HG02798 (cell line): ENCODE results near the gene SLC43A2.
"Not testable (repeated sequence)": the region's sequence is repeated elsewhere in the genome, so short reads cannot be mapped to it uniquely, and the experiment has no call there.

Experiments used
- ATAC-seq: cut with Tn5 transposase; IDR thresholded peaks from one replicate; pipeline ENCODE4 v1.9.1; 2021; ENCODE audit warnings: mild to moderate bottlenecking; ENCODE audit not compliant: unreplicated experiment, poor library complexity

Gene SLC43A2

DNA sequence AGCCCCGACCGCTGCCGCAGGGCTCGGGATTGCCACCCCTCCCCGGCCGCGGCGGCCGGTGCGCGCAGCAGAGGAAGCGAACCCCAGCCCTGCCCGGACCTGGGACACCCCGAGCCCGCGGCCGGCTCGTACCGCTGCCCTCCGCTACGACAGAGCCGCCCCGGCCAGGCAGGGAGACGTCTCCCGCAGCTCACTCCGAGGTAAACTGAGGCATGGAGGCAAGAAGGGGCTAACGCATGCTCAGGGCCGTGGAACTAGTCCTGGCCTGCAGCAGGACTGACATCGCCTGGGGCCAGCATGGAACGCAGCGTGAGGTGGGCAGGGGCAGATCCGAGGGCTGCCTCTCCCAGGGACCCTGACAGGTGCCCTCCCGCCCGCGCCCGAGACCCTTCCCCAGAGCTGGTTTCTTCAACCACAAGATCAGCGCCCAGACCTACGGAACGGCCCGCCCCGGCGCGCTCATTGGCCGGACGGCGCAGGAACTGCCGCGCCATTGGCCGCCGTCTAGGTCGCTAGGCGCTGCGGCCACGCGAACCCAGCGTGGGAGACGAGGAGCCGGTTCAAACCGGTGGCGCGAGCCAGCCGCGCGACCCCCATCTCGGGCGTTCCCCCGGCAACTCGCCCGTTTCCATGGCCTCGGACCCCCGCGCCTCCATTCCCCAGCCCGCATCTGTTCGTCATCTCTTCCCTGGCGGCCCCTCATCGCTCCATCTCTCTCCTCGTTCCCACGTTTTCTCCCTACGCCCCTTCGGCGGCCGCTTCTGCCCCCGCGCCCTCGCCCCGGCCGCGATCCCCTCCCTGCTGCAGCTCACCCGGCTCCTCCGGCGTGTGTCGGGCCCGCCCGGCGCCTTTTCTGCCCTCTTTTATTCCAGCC, at the start of gene SLC43A2:
Gene SLC43A2, minus strand, starts transcription at position 853 of the 874 bp plus-strand sequence. CDS start 960 bp downstream, outside the sequence.
- peak; percentile 55 for ATAC-seq

DNA sequence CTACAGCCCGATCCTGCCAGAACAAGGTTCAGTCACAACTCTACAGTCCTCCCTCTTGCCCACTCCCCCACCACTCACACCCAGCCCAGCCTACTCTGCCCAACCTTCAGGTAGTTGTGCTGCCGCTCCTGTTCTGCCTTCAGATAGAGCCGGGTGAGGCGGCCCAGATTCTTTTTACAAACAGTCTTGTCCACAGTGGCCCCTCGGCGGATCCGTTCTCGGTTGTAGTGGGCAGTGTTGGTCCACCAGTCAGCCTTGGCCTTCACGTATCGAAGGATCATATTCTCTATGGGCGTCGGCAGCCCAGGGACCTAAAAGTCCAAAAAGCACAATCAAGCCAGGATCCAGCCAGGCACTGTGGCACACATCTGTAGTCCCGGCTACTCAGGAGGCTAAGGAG, 47.8 kb upstream of the SLC43A2 start:
- no peak for ATAC-seq

DNA sequence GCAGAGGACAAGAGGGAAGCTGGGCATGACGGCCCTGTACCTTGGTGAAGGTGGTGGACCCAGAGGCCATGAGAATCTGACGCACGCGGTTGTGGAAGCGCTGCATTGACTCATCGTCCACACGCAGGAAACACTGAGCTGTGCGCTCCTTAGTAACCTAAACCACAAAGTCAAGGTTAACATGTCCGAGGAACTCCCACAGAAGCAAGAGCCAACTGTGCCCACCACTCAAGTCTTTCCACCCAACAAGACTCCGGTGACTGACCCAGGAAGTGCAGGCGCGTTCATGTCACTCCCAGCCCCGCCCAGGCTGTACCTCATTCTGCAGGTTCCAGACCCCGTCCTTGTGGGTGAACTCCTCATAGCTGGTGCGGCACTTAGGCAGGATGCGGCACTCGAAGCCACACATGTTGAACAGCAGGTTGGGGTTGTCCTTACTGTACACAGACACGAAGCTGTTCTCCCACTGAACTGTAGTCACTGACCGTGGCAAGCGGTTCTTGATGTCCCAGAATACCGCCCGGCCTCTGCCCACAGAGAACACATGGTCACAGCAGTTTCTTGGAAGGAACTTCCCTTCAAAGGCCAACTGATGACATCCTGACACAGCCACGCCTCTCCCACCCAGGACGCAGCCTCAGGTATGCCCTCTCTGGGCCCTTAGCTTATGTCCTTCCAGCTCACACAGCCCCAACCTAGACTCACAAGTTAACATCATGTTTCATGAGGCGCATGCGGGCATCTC, 44.6 kb upstream of the SLC43A2 start:
- ATAC-seq = no peak

DNA sequence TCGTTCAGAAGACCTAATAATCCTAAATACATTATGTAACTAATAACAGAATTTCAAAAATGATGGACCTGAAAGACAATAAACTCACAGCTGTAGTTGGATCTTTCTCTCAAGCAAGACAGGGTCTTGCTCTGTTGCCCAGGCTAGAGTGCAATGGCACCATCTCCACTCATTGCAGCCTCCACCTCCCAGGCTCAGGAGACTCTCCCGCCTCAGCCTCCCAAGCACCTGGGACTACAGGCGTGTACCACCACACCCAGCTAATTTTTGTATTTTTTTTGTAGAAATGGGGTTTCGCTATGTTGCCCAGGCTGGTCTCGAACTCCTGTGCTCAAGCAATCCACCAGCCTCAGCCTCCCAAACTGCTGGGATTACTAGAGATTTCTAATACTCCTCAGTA, 35.3 kb upstream of the SLC43A2 start:
- ATAC-seq = not testable (repeated sequence)

DNA sequence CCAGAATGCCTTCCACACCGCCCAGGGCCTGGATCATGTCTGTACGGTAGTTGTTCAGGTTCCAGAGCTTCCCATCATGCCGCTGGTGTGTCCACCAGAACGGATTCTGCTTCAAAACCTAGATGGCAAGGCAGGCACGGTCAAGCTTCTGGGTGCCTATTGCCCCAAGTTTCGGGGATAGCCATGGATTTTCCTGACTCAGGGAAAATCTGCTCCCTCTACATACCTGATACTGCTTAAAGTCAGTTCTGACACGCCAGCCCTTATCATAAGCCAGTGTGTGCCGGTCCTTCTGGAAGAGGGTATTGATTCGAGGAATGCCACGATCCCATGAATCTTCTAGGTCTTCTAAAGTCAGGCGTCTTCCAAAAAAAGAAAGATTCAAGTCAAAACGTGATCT, 32.4 kb upstream of the SLC43A2 start:
- no peak for ATAC-seq

DNA sequence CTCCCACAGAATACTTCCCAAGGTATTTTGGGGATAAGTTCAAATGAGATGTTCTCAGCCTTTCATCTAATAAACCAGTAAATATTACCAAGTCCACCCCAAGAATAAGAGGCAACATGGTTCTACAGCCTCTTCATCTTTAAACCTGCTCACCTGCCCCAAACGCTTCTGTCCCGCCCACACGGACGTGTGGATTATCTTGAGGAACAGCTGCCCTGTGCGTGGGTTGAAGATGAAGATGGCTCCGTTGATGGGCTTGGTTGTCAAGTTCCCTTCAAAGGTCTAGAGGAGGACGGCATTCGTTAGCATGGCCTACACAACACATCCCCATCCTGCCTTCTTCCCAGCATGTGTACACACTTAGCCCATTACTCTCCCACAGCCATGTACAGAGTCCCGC, 29.5 kb upstream of the SLC43A2 start:
- ATAC-seq = no peak

DNA sequence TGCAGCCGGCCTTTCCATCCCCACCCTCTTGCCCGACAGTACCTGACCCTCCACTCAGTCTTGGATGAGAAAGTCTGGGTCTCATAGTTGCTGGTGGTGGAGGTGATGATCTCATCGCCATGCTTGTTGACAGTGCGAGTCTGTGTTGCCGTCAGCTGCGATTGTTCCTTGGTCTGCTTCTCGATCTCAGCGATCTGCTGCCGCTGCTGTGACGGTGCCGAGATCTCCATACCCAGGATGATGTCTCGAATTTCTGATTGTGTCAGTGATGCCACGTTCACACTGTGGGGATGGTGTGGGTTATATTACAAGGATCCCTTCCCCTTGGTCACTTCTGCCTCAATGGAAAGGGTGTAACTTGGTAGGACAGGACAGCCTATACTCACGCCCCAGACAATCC, 25.1 kb upstream of the SLC43A2 start:
- no peak for ATAC-seq

DNA sequence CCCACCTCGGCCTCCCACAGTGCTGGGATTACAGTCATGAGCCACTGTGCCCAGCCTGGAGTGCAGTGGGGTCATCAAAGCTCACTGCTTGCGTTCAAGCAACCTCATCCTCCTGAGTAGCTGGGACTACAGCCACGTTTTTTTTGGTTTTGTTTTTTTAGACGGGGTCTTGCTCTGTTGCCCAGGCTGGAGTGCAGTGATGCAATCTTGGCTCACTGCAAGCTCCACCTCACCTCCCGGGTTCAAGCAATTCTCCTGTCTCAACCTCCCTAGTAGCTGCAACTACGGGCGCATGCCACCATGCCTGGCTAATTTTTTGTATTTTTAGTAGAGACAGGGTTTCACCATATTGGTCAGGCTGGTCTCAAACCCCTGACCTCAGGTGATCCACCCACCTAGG, 24.2 kb upstream of the SLC43A2 start:
- not testable (repeated sequence) for ATAC-seq

DNA sequence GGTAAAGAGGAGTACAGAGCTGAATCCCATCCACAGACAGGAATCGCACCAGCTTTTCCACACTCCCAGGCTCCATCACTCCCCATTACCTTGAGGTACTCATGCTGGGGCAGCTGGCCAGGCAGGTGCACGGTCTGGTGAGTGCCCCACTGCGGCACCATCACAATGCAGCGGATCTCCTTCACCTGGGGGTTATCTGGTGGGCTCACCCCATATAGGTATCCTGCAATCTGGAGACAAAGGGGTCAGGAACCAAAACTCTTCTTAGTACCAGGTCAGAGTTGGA, 22.9 kb upstream of the SLC43A2 start:
- no peak for ATAC-seq

DNA sequence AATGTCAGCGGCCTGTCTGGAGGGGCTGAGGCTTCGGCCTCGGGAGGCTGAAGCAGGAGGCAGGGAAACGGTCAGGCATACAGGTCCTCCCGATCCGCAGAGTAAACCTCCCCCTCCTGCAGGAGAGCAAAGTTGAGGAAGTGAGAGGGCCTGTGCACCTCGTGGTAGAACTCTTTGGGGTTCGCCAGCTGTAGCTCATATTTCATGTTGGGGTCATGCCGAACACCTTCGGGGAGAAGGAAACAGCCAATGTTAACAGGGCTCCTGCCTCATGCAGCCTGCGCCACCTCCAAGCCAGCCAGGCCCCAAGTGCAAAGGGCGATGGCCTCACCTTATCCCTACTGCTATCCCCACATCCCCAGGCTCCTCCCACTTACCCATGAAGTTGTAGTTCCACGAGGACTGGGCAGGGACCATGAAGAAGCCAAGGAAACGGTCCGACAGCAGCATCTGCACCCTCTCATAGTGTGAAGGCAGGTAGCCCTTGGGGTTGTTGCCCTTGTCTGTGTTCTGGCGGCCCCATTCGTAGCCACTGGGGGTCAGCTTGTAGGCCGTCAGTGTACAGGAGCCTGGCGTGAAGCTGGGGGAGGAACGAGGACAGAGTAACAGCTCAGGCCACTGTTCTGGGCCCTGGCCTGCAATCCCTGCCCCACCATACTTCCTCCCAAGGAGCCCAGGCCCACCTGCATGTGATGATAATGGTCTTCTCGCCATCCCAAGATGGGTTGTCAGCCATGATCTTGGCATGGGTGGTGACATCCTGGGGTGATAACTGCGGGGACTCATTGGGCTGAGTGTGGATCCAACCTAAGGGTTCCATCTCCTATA, 22.3 kb upstream of the SLC43A2 start:
- ATAC-seq = no peak

DNA sequence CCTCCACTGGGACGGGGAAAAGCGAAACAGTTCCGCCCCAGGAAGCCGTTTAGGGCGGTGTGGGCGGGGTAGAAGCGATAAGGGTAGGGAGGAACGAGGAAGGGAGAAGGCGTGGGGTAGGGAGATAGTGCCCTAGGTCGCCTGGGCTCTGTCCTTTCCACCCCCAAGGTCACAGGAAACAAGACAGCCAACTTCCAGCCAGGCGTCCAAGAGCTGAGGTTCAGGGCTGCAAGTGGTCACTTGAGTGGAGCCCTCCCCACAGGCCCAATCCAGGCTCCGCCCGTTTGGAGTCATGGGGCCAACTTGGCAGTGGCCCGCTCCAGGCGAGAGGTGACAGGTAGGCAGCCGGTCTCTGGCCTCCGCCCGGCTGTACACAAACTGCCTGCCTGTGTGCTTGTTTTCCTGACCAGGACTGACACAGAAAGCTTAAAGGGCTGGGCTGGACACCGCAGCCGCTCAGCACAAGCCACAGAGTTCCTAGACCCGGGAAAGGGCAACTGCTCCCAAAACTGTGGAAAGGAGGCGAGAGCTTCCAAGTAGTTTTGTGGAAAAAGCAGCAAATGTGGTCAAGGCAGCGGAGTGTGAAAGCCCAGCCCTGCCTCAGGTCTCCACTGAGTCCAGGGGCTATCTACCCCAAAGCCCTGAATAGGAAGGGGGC, 21.3 kb upstream of the SLC43A2 start, which contains the start of gene RILP:
Gene RILP, minus strand, starts transcription at position 23 of the 658 bp plus-strand sequence. CDS start 62 bp downstream, outside the sequence.
- no peak for ATAC-seq

DNA sequence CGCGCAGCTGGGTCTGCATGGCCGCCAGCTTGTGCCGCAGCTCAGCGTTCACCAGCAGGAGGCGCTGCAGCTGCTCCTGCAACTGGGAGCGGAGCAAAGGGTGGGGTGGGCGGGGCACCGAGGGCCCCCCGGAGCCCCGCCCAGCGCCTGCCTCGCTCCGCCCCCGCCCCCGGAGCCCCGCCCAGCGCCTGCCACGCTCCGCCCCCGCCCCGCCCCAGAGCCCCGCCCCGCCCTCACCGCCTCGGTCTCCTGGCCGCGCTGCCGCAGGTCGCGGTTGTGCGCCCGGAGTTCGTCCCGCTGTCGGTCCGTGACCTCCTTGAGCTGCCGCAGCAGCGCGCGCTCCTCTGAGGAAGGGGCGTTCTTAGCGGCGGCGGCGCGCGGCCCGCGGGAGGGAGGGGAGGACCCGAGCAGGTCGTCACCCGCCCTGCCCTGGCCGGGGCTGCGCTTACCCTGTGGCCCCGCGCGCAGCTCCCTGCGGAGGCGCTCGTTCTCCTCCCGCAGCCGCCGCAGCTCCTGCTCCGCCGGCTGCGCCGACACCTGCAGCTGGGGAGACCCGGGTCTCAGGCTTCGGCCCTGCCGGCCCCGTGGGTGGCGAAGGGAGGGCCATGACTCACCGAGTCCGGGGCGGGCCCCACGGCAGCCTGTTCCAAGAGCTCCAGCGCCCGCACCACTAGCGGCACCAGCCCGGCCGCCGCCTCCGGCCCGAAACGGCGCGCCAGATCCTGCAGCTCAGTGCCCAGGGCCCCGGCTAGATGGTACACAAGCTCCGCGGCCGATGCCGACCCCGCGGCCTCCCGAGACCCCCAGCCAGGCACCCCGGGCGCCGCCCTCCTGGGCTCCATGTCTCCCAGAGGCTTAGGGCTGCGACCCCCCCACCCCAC, 20.6 kb upstream of the SLC43A2 start:
- ATAC-seq = peak; percentile 71

DNA sequence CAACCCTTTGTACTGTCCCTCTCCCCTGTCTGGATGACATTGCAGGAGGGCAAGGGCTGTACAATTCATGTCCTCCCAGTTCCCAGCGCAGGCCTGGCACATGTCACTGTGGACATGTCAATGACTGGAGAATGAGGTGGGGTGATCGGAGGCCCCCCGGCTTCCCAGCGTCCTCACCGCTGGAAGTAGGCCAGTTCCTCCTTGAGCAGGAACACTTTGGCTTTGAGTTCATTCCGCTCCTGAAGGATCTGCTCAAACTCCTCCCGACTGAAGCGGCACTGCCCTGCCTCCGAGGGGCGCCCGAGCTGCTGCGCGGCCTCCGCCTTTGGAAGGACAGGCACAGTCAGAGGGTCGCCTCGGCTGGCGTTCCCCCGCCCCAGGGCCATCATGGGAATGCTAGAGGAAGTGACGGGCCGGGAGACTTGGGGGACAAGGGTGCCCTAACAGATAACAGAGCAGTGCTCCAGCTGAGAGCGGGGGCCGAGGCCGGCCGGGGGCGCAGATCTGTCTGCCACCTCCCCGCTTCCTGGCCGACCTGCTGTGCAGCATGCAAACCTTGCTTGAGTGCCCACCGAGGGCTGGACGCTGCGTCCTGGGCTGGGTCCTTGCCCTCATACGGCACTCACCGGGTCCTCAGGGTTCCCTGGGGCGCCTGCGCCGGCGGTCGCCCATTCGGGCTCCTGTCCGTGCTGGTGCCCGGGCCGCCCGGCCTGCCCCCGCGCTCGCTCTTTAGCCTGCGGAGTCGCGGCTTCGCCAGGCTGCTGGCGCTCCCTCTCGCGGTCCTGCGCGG, 19.7 kb upstream of the SLC43A2 start:
- ATAC-seq = peak; percentile 1

DNA sequence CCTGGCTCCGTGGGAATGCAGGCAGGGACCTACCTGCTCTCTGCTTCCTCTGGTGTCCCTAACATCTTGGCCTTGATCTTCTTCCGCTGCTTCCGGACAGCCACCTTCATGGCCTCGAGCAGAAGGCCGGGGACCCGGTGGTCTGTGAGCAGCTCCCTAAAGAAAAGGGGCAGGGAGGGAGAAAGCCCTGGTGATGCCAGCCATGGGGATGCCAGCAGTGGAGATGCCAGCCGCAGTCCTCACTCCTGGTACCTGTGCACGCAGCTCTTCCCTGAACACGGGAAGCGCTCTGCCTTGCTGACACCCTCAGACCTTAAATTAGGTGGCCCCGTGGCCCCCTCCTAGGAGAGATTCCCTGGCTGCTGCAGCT, 19.2 kb upstream of the SLC43A2 start:
- ATAC-seq = no peak

DNA sequence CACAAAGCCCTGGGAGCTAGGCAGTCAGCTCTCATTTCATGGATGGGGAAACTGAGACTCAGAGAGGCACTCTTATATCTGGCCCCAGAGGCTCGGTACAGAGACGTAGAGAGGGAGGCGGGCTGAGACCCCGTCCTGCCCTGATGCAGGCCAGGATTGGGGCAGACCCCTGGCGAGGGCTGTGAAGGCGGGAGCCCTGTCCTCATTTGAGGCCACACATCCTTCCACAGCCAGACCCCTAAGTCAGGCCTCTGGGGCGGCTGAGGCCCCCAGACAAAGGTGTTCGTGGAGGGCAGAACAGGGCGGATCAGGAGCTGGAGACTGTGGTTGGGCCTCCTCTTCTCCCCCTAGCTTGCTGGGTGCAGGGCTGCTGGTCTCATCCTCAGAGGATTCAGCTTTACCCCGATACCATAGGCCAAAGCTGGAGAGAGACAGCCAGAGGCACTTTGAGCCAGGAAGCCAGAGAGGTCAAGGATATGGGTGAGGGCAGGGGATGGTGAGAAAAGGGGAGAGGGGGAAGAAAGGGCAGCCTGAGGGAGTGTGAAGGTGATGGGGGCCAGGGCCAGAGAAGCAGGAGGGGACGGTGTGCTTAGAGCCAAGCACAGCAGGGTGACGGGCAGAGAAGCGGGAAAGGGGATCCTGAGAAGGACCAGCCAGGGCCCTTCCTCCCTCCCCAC, 17.7 kb upstream of the SLC43A2 start:
- no peak for ATAC-seq

DNA sequence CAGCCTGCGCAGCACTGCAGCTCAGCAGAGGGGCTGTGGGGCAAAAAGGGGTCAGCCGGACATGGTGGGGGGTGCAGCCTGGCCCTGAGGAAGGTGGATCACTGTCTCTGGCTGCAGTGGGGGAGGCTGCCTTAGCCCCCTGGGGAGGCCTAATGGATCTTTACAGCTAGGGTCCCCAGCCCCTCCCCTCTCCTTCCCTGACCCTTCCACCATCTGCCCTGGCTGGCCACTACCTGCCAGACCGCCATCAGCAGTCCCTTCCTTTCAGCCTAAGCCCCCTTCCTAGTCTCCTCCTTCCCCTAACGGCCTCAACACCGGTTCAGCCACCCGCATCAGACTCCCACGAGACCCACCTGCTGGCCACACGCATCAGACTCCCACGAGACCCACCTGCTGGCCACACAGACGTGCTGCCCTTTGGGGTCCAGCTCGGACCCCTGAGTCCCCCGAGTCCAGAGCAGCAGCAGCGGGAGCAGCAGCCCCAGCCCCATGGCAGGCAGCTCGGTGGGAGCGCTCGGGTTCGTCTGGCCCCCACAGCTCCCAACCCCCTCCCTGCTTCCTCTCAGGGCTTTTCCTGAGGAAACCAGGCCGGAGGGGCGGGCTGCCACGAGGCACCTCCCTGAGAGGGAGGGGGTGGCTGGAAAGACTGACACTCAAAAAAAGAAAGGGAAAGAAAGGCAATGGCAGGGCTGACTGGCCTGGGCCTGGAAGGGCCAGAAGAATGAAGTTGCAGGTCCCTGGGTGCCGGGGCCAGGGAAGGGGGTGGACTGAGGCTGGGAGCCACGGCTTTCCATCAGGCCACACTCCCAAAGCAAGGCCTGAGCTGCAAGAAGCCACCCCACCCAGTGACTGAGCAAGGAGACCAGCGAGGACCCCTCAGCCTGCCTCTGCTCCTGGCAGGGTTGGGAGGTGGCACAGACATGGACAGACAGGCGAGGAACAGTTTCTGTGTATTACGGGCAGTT, 16.9 kb upstream of the SLC43A2 start, which contains the start of gene SCARF1:
Gene SCARF1, minus strand, starts transcription at position 526 of the 965 bp plus-strand sequence. Its CDS starts 35 bp downstream, at position 491.
- ATAC-seq = no peak
